Keratinocyte (primary cell): Measurements from ENCODE around the gene SPRY1.

Experiments
- CTCF ChIP-seq, 3 experiments: IDR thresholded peaks in 1 of 3; conservative IDR thresholded peaks in 1 of 3; optimal IDR thresholded peaks in 1 of 3; 2 replicates in 2 of 3; 3 replicates in 1 of 3; pipeline versions ENCODE3 to v1.5.1; 2011; ENCODE audit warnings: low read length in 3 of 3, mild to moderate bottlenecking in 3 of 3, moderate library complexity in 2 of 3, control low read depth in 1 of 3, inconsistent platforms in 1 of 3; ENCODE audit not compliant: insufficient read depth in 2 of 3; ENCODE audit errors: extremely low read depth in 1 of 3
- EZH2 ChIP-seq: IDR thresholded peaks from one replicate; pipeline ENCODE4 v1.6.1; 2012; ENCODE audit warnings: inconsistent platforms, mild to moderate bottlenecking, low read length, moderate library complexity

- no peak for TF ChIP-seq CTCF (optimal IDR thresholded peaks at IDR 0.05 in 1 of 3, IDR thresholded peaks at IDR 0.05 in 1 of 3, conservative IDR thresholded peaks at IDR 0.05 in 1 of 3; ENCODE audit: extremely low read depth in 1 of 3, insufficient read depth in 2 of 3, low read length in 3 of 3)
- no peak for TF ChIP-seq EZH2
Observed at GRCh38 chr4:123381996-123382395, 14.6 kb upstream of the SPRY1 start.
